Right lobe of liver (tissue), 6 donors: ENCODE measurements around the gene CCDC6. TPM values are rescaled to one million over a fixed set of nuclear protein-coding genes. Genes with fewer than 3 reads are reported as not detected.

ENCODE experiments used
- ATAC-seq, 4 donors: fragments of 200-7000 bp; cut with Tn5 transposase; one replicate each; pipeline ENCODE4 v1.9.1; 2020; ENCODE audit warnings: mild to moderate bottlenecking in 4 of 4, moderate library complexity in 4 of 4
- DNase-seq, 3 donors: peaks; one replicate each; pipeline ENCODE4 v3.0.0-alpha.2; 2020
- H3K27ac ChIP-seq, 3 donors: fragments of 200-600 bp; one replicate each; pipeline ENCODE4 v1.8.0; 2022
- H3K27me3 ChIP-seq, 2 donors: fragments of 200-600 bp; one replicate each; pipeline ENCODE4 v1.8.0; 2022
- H3K36me3 ChIP-seq, 4 donors: fragments of 200-600 bp; sonication (generic) in 1 of 4; one replicate each; pipeline versions ENCODE4 v1.5.1 to v1.8.0; 2017 to 2022; ENCODE audit warnings: control low read depth in 1 of 4
- H3K4me1 ChIP-seq, 4 donors: fragments of 200-600 bp; sonication (generic) in 1 of 4; one replicate each; pipeline versions ENCODE4 v1.5.1 to v1.8.0; 2017 to 2022; ENCODE audit warnings: control low read depth in 1 of 4
- H3K4me3 ChIP-seq, 3 donors: fragments of 200-600 bp; one replicate each; pipeline ENCODE4 v1.8.0; 2022
- H3K9me3 ChIP-seq, 4 donors: fragments of 200-600 bp; sonication (generic) in 1 of 4; one replicate each; pipeline versions ENCODE4 v1.5.1 to v1.8.0; 2017 to 2022; ENCODE audit warnings: control low read depth in 1 of 4
- POLR2A ChIP-seq: fragments of 450-650 bp; IDR thresholded peaks from one replicate; pipeline ENCODE4 v1.6.1; 2017; ENCODE audit warnings: antibody characterized with exemption, mild to moderate bottlenecking
- WGBS: methylation state at CpG from one replicate; pipeline ENCODE4 v1.1.6; 2018; ENCODE audit warnings: low coverage, low lambda C conversion rate; ENCODE audit not compliant: insufficient coverage; ENCODE audit errors: missing lambda C conversion rate; 5-methylcytosine and 5-hydroxymethylcytosine counted together
- intact Hi-C, 2 donors: fragments of 100-400 bp; cut with DNase I; formaldehyde crosslinking; loops; one replicate each; pipeline versions ENCODE4 v1.11.2 to v1.14.1; 2022
- total RNA-seq, 6 experiments: library from RNA; depleted of rRNA in 2 of 6; stranded (reverse); fragments of >200 nt in 2 of 6; fragmentation: NEBNext Ultra II Directional in 3 of 6; extraction: Animal tissue kit (Norgen Biotek cat#: 25700) in 3 of 6; gene quantifications; one replicate each; pipeline versions ENCODE4 v1.1.0 to v1.2.4, GENCODE V29; 2016 to 2023
- TF ChIP-seq, protein P1 (sequence below), 4 donors: fragments of 200-600 bp in 3 of 4; fragments of 450-650 bp in 1 of 4; IDR thresholded peaks; one replicate each; pipeline versions ENCODE4 v1.5.1 to v1.8.0; 2016 to 2022; ENCODE audit warnings: antibody characterized with exemption in 4 of 4, mild to moderate bottlenecking in 2 of 4
- donor health status: DM: no; HTN: yes; CAD: no.
- donor health status: DM: no; HTN: no; CAD: no.
- donor health status: DM: no; HTN: no; CAD: no.
- donor health status: DM: no; HTN: yes; CAD: no.
- donor health status: DM: no; HTN: yes; CAD: no.

Gene CCDC6
- total RNA-seq, 6 experiments from 2014 or later, result 9.2 to 20.4 (median 14.8) TPM

- Histone ChIP-seq H3K27ac (no peak overlapping the region), H3K4me1 (no peaks in the 10 kb centered on the region), H3K4me3 (no peak overlapping the region), H3K36me3 (no peaks in the 10 kb centered on the region), H3K27me3 (no peaks in the 10 kb centered on the region), H3K9me3 (no peaks in the 10 kb centered on the region)
- ATAC-seq (no peak), DNase-seq (no peak)
- TF ChIP-seq POLR2A, result no peak
- TF ChIP-seq, protein P1, sequence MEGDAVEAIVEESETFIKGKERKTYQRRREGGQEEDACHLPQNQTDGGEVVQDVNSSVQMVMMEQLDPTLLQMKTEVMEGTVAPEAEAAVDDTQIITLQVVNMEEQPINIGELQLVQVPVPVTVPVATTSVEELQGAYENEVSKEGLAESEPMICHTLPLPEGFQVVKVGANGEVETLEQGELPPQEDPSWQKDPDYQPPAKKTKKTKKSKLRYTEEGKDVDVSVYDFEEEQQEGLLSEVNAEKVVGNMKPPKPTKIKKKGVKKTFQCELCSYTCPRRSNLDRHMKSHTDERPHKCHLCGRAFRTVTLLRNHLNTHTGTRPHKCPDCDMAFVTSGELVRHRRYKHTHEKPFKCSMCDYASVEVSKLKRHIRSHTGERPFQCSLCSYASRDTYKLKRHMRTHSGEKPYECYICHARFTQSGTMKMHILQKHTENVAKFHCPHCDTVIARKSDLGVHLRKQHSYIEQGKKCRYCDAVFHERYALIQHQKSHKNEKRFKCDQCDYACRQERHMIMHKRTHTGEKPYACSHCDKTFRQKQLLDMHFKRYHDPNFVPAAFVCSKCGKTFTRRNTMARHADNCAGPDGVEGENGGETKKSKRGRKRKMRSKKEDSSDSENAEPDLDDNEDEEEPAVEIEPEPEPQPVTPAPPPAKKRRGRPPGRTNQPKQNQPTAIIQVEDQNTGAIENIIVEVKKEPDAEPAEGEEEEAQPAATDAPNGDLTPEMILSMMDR (IDR thresholded peaks at IDR 0.05), result no peak
- 83% methylated on average over 8 of the region's 8 CpGs for WGBS
- intact Hi-C loops, result no loop called here
Measured at GRCh38 chr10:59781511-59781910, 124.8 kb downstream of the CCDC6 start.

DNA sequence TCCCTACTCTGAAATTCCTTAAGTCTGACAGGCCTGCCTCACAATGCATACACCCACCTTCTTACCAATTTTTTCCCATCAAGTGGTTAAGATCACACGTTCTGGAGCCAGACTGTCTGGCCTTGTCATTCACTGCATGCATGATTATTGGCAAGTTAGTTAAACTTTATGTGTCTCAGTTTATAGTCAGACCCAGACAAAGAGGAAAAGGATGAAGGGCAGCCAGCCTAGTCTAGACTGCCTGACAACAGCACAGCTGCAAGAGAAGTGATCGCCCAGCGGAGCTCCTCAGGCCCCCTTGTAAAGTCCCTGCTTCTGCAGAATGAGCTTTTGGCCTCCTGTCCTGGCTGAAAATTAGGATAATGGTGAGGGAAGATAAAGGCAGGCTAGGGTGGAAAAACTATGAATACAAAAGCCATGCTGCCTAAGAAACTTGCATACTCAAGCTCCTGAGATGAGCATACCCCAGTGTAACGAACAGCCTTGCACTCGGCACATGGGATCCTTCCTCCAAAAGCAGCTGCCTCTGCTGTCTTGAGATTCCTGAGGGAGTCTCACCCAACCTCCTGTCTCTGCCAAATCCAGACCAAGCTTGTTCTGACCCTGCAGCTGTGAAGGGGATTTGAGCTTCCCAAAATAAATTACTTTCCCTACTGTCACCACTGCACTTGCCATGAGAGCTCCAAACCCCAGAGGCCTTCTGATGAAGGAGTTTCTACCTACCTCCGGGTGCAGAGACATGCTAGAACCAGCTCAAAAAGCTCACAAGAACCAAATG is 126.4 kb downstream of the CCDC6 start:
- Histone ChIP-seq H3K27ac (no peak overlapping the region), H3K36me3 (no peaks in the 10 kb centered on the region), H3K9me3 (no peaks in the 10 kb centered on the region), H3K27me3 (no peaks in the 10 kb centered on the region), H3K4me3 (no peak overlapping the region), H3K4me1 (no peaks in the 10 kb centered on the region)
- WGBS, result 50% methylated on average over 4 of the region's 6 CpGs
- intact Hi-C loops, result no loop called here
- no peak for DNase-seq
- ATAC-seq, result no peak
- no peak for TF ChIP-seq POLR2A

DNA sequence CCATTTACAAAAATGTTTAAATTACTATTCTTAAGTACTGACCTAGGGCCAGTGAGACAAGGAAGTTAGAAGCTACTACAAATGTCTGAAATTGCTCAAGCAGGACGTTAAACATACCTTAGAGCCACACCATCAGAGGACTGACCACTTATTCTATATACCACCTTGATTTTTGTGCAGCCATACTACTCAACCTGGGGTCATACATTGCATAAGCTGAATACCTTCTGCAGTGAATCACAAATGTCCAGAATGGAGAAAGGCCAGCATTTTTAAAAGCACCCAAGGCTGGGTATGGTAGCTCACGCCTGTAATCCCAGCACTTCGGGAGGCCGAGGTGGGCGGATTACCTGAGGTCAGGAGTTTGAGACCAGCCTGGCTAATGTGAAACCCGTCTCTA is 131.9 kb downstream of the CCDC6 start:
- 70% methylated on average over 4 of the region's 6 CpGs for WGBS
- TF ChIP-seq POLR2A, result no peak
- TF ChIP-seq, protein P1 (IDR thresholded peaks at IDR 0.05), result no peak
- no peaks in the 10 kb centered on the region for H3K9me3 ChIP-seq
- no peak for DNase-seq
- no peak for ATAC-seq
- no peak overlapping the region for H3K27ac ChIP-seq
- no peaks in the 10 kb centered on the region for H3K4me1 ChIP-seq
- H3K36me3 ChIP-seq, result no peaks in the 10 kb centered on the region
- intact Hi-C loops, result no loop called here
- H3K4me3 ChIP-seq, result no peak overlapping the region
- no peaks in the 10 kb centered on the region for H3K27me3 ChIP-seq

GRCh38 chr10:59773088-59773487 is 133.3 kb downstream of the CCDC6 start:
- 67% methylated on average over 1 of the region's 2 CpGs for WGBS
- no peak for ATAC-seq
- Histone ChIP-seq H3K4me1 (no peaks in the 10 kb centered on the region), H3K9me3 (no peaks in the 10 kb centered on the region), H3K4me3 (no peak overlapping the region), H3K27ac (no peak overlapping the region), H3K27me3 (no peaks in the 10 kb centered on the region), H3K36me3 (no peaks in the 10 kb centered on the region)
- no peak for DNase-seq
- intact Hi-C loops, result no loop called here
- no peak for TF ChIP-seq POLR2A
- TF ChIP-seq, protein P1 (IDR thresholded peaks at IDR 0.05), result no peak

DNA sequence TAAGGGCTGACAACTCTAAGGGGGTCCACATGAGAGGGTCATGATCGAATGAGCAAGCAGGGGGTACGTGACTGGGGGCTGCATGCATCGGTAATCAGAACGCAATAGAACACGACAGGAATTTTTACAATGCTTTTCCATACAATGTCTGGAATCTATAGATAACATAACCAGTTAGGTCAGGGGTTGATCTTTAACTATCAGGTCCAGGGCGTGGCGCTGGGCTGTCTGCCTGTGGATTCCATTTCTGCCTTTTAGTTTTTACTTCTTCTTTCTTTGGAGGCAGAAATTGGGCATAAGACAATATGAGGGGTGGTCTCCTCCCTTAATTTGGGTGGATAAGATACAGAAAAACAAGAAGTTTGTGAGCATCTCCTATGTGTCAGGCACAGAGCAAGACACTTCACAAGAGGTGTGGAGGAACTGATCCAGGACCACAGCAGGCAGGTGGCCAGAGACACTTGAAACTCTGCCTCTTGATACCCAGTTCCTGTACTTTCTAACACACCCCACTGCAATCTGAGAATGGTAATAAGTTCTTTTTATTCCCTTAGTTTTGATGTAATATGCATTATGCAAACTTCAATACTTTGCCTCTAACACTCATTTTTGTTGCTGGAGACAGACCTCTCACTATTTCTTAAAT is 135.1 kb downstream of the CCDC6 start:
- Histone ChIP-seq H3K36me3 (no peaks in the 10 kb centered on the region), H3K27ac (no peak overlapping the region), H3K27me3 (no peaks in the 10 kb centered on the region), H3K9me3 (no peaks in the 10 kb centered on the region), H3K4me3 (no peak overlapping the region), H3K4me1 (no peaks in the 10 kb centered on the region)
- intact Hi-C loops, result no loop called here
- ATAC-seq (no peak), DNase-seq (no peak)
- WGBS, result 85% methylated on average over 7 of the region's 7 CpGs
- TF ChIP-seq POLR2A, result no peak
- TF ChIP-seq, protein P1 (IDR thresholded peaks at IDR 0.05), result no peak
